Fibroblast of villous mesenchyme (primary cell): ENCODE results near the gene WHRN. TPM values are rescaled to one million over a fixed set of nuclear protein-coding genes. Genes with fewer than 3 reads are reported as not detected.

Source experiments
- DNase-seq: peaks from one replicate; pipeline ENCODE4 v3.0.0-alpha.2; 2010; ENCODE audit warnings: low read depth
- H3K4me3 ChIP-seq: 2 replicates; pipeline ENCODE4 v1.5.1; 2011; ENCODE audit warnings: low read depth, mild to moderate bottlenecking, low read length
- CTCF ChIP-seq: IDR thresholded peaks from 2 replicates; pipeline ENCODE4 v1.5.1; 2012; ENCODE audit warnings: low read depth, mild to moderate bottlenecking, low read length; ENCODE audit not compliant: insufficient read depth
- total RNA-seq: library from RNA; depleted of rRNA; stranded (reverse); fragments of >200 nt; gene quantifications from 2 replicates; pipeline ENCODE4 v1.2.3, GENCODE V29; 2012

WHRN gene
- total RNA-seq, 1 donor, result 1.3 TPM

DNA sequence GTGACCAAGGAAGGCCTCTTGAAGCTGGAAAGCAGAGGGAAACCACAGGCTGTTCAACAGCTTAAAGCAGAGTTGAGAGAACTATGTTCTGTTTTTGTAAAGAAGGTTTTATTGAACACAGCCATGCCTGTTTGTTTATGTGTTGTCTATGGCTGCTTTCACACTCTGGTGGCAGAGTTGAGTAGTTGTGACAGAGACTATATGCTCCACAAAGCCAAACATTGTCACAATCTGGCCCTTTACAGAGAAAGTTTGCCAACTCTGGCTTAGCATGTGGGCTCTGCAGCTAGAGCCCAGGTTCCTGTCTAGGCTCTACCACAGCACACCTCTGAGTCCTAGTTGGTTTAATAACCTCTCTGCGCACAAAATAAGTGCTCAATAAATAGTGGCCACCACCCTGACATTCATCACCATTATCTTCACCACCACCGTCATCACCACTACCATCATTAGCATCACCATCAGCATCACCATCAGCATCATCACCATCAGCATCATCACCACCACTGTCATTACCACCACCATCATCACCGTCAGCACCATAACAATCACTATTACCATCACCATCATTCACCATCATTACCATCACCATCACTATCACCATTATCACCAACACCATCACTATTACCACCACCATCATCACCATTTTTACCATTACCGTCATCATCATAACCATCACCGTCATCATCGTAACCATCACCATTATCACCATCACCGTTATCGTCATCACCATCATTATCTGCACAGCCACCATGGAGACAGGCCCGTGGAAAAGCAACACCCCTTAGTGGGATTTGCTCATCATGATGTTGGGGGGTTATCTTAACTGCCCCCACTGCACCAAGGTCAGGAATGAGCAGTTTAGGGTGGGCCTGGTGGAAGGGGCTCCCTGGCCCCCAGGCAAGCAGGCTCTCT, 135.8 kb downstream of the WHRN start:
- DNase-seq, result no peak
- H3K4me3 ChIP-seq, result no peak overlapping the region
- TF ChIP-seq CTCF, result no peak

DNA sequence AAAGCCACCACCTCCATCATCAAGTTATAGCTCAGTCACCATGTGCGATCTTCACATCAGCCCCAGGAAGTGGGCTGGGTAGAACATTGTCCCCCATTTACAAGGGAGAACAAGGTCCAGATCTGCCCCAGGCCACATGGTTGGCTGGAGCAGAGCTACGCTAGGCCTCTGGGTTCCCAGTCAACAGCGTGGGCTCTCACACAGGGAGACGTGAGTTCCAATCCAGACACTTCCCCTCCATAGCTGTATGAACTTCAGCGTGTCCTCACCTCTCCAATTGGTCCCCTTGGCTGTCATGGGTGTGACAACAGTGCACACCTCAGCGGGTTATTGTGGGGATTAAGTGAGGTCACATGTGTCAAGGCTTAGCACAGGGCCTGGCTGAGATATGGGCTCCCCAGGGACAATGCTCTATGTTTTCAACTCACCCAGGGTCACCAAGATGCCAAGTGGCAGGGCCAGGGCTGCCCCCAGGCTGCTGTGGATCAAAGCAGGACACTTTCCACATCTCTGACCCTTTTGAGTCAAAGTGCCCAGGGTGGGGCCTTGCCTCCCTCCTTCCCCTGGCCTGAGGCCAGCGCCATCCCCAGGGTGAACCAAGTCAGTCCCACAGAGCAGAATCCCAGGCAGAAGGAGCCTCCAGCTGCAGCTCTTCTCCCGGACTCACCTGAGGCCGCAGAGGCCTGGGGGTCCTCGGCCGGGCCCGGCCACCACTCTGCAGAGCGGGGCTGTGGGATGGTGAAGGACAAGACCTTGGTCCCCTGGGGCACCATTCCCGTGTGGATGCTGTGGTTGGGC, 137.3 kb downstream of the WHRN start:
- no peak for DNase-seq
- TF ChIP-seq CTCF, result no peak
- no peak overlapping the region for H3K4me3 ChIP-seq

- H3K4me3 ChIP-seq, result no peak overlapping the region
- no peak for DNase-seq
- TF ChIP-seq CTCF, result no peak
Observed at GRCh38 chr9:114367366-114367765, 137.9 kb downstream of the WHRN start.

DNA sequence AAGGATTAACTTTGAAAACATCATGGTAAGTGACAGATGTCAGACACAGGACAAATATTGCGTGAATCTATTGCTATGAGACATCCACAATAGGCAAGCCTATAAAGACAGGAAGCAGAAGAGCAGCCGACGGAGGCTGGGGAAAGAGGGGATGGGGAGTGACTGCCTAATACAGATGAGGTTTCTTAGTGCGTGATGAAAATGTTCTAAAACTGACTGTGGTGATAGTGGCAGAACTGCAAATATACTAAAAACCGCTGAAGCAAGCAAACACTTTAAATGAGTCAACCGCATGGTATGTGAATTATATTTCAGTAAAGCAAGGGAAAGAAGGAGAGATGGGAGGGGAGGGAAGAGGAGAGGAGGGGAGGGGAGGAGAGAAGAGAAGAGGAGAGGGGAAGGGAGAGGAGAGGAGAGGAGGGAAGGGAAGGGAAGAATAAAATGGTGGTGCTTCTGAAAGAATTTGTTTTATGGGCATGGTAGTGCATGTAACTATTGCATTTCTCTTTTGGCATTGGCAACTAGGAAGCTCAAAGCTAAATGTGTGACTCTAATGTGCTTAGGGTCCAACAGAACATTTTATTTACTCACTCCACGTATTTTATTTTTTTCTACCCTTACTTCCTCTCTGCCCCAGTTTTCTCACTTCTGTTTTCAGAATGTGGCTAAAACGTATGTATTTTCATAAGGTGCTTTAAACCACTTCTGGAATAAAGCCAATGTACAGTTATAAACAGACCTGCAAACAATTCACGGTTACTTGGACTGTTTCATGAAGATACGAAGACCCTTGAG, 138.7 kb downstream of the WHRN start:
- no peak for TF ChIP-seq CTCF
- peak; percentile 95 for DNase-seq
- H3K4me3 ChIP-seq, result no peak overlapping the region

- no peak for DNase-seq
- TF ChIP-seq CTCF, result no peak
- no peak overlapping the region for H3K4me3 ChIP-seq
Observed at GRCh38 chr9:114365194-114365593, 140.1 kb downstream of the WHRN start.

- no peak for TF ChIP-seq CTCF
- peak; percentile 97 for DNase-seq
- no peak overlapping the region for H3K4me3 ChIP-seq
Observed at GRCh38 chr9:114364134-114365041, 140.9 kb downstream of the WHRN start.
